HG03521 (cell line): ENCODE results near the gene STMP1.
"Not testable (repeated sequence)": the region's sequence is repeated elsewhere in the genome, so short reads cannot be mapped to it uniquely, and the experiment has no call there.

Source experiments
- ATAC-seq: cut with Tn5 transposase; IDR thresholded peaks from one replicate; pipeline ENCODE4 v1.9.1; 2021; ENCODE audit warnings: mild to moderate bottlenecking, moderate library complexity; ENCODE audit not compliant: unreplicated experiment

Gene STMP1

GRCh38 chr7:135662373-135663114, at the start of gene STMP1:
STMP1 (plus strand) TSS chr7:135662514.
- ATAC-seq = peak; percentile 97

DNA sequence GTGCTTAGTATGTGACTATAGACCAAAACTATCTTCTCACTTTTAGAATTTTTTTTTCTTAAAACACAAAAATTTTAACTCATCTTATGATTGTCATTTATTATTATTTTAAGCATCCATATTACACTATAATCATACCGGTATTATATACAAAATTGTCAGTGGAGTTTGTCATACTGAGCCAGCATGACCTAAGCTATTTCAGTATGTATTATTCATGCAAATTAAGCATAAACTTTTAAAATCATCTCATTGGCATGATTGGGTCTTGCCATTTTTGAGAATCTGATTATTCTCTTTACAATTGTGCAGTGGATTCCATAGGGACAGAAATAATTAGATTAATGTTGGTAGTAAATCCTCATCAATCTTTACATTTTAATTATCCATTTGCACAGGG, 46.2 kb upstream of the STMP1 start:
- no peak for ATAC-seq

GRCh38 chr7:135617781-135618180, 44.5 kb upstream of the STMP1 start:
- no peak for ATAC-seq

- no peak for ATAC-seq
Measured at GRCh38 chr7:135618510-135618909, 43.8 kb upstream of the STMP1 start.

- no peak for ATAC-seq
Measured at GRCh38 chr7:135620447-135620846, 41.9 kb upstream of the STMP1 start.

DNA sequence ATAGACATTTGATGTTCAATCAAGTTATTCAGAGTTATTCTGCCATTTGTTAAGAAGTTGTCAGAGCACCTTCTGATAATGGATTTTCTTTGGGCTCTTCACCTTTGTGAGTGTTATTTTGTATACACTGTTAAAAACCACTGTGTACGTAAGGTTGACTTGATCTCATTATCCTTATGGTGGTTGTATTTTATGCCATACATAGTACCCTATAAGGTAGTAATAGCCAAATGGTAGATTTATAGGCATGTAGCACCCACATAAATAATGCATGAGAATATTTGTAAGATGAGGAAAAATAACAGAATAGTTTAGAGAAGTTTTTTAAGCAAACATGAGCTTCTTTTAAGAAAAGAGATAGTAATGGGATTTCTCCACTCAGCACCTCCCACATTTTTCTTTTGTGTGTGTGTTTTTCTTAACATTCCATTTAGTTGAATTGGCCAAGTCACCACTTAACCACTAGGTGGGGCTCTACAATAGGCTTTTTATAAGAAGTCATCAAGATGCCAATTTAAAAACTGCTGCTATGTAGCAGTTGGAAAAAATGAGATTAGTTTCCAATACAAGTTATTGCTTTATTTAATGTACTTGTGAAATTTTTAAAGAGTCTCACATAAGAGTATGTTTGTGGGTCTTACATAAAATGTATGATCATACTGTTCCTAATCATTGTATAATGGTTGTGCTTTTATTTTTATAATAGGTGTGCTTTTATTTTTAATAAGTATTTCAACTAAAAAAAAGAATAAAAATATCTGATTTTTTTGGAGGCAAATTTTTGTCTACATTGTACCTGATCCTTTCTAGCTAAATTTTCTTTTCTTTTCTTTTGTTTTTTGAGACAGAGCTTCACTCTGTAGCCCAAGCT, 41.1 kb upstream of the STMP1 start:
- no peak for ATAC-seq

DNA sequence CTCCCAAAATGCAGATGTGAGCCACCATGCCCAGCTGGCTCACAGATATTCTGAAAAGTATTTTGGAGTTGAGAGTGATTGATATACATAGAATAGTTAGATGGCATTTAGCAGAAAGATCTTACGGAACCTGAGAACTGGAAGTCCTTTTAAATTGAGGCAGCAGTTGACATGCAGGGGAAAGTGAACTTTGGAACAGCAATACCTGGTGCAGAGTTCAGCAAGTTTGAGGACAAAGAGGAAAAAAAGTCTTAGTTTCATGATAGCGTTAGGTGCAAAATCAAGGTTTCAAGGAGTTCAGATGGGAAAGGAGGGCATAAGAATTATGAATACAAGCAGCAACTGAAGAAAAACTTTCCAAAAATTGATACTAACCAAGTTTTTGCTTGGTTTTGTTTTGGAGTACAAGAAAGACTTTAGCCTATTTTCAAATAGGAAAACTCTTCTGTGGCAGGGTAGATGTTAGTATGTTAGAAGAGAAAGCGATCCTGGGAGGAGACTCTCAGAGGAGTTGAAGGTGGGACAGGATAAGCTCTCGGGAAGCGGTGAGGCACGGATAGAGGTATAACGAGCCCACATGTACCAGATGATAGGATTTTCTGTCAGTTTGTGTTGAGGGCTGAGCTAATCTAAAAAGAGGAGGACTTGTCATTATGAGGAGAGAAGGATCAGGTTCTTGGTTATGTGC, 28.0 kb upstream of the STMP1 start:
- ATAC-seq = no peak

DNA sequence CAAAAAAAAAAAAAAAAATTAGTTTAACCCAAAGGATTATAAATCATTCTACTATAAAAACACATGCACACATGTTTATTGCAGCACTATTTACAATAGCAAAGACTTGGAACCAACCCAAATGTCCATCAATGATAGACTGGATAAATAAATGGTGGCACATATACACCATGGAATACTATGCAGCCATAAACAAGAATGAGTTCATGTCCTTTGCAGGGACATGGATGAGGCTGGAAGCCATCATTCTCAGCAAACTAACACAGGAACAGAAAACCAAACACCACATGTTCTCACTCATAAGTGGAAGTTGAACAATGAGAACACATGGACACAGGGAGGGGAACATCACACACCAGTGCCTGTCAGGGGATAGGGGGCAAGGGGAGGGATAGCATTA, 22.6 kb upstream of the STMP1 start:
- ATAC-seq = not testable (repeated sequence)

GRCh38 chr7:135644154-135644553, 18.2 kb upstream of the STMP1 start:
- ATAC-seq = no peak

GRCh38 chr7:135644729-135645128, 17.6 kb upstream of the STMP1 start:
- ATAC-seq = no peak

DNA sequence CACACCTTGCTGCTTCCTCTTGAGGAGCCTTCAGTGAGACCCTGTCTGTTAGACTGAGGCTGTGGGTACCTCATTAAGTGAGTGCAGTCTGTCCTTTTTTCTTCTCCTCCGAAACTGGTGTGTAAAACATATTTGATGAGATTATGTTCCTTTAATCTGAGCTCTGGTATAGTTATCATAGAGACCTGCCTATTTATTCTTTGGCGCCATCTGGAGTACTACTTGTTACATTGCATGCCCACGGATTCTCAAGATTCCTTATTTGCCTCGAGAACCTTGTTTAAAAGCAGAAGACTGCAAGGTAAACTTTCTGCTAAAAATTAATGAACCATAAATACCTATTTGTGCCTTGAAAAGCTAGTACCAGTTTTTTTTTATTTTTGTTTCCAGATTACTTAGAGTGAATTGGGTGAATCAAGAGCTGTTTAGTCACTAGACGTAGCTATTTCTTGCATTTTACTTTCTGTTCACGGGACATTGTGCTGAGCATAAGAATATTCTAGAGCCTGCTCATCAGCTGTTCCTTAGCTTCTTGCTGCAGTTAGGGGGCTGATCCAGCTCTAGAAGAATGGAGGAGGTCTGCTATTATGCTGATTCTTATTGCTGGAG, 16.9 kb upstream of the STMP1 start:
- ATAC-seq = no peak

- ATAC-seq = no peak
Measured at GRCh38 chr7:135647755-135648154, 14.6 kb upstream of the STMP1 start.

DNA sequence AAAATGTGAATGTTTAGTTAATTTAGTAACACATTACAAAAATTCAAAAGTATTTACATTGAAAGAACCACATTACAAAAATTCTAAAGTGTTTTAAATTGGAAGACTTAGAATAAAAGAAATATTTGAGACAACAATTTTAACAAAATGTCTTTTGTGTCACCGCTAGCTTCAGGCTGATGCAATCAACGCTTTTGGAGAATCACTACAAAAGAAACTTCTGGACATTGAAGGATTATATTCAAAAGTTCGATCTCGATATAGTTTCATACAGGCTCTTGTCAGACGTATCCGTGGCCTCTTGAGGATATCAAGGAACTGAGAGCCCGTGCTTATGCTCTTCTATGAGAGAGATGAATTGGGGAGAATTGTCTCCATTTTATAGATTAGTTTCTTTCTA, 14.1 kb upstream of the STMP1 start:
- no peak for ATAC-seq

- no peak for ATAC-seq
Measured at GRCh38 chr7:135650831-135651573, 11.3 kb upstream of the STMP1 start.

- no peak for ATAC-seq
Measured at GRCh38 chr7:135653340-135654080, 8.8 kb upstream of the STMP1 start.

- ATAC-seq = no peak
Measured at GRCh38 chr7:135658564-135658963, 3.8 kb upstream of the STMP1 start.

- no peak for ATAC-seq
Measured at GRCh38 chr7:135659159-135659846, 3.0 kb upstream of the STMP1 start.

- ATAC-seq = no peak
Measured at GRCh38 chr7:135661311-135662122, 797 bp upstream of the STMP1 start.

- no peak for ATAC-seq
Measured at GRCh38 chr7:135662123-135662372, 266 bp upstream of the STMP1 start.
